Smooth muscle cell of the brain vasculature (primary cell): ENCODE data around the gene CEP112.
A peak's percentile ranks its signal among the peaks of the same experiment; 100 is the strongest.
"Not testable (repeated sequence)": the region's sequence is repeated elsewhere in the genome, so short reads cannot be mapped to it uniquely, and the experiment has no call there.

ENCODE experiments used
- DNase-seq: peaks from one replicate; pipeline ENCODE4 v3.0.0-alpha.2; 2012; ENCODE audit warnings: low read depth, low spot score

Gene CEP112

DNA sequence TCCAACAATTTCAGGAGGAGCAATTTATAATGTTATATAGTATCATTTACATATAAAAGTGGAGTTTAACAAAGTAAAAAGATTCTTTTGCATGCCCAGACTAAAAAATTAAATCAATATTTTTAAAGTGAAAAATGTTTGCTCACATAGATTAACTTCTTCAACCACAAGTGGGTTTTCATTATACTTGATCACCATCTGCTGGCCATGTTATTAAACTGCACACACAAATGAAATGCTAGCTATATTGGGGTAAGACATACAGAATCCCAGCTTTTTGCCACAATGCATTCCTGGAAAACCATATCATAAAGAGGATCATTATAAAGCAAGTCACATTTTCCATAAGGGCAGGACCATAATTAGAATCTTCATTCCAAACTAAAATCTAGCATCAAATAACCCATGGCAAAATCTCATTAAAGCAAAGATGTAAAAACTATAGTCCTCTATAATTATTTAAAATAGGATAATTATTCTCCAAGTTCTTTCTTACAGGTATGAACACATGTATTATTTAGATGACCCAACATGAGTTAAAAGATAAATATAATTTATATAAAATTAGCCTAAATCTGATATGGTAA is 26.3 kb downstream of the CEP112 start:
- peak; percentile 24 for DNase-seq

GRCh38 chr17:66155055-66155454 is 36.9 kb downstream of the CEP112 start:
- DNase-seq: not testable (repeated sequence)

DNA sequence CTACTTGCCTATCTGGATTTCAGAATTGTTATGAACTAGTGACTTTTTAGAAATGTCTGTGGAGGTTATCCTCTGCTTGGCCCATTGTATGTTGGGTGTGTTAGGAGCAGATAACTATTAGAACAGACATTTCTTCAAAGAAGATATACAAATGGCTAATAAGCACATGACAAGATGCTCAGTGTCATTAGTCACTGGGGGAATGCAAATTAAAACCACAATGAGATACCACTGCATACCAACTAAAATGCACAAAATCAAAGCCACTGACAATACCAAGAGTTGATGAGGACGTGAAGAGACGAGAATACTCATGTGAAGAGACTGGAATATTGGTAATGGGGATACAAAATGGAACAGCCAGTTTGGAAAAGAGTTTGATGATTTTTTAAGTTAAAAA is 39.2 kb downstream of the CEP112 start:
- no peak for DNase-seq

DNA sequence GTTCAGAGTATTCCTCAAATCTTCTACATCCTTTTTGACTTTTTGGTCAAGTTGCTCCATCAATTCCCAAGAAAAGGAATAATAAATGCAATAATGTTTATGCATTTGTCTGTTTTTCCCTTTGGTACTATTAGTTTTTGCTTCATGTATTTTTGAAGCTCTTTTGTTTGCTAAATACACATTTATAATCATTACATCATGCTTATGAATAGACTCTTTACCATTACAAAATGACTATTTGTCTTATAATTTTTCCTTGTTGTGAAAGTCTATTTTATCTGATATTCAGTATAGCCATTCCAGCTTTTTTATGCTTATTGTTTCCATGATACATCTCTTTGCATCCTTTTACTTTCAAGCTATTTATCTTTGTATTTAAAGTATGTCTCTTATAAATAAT is 41.2 kb downstream of the CEP112 start:
- no peak for DNase-seq

DNA sequence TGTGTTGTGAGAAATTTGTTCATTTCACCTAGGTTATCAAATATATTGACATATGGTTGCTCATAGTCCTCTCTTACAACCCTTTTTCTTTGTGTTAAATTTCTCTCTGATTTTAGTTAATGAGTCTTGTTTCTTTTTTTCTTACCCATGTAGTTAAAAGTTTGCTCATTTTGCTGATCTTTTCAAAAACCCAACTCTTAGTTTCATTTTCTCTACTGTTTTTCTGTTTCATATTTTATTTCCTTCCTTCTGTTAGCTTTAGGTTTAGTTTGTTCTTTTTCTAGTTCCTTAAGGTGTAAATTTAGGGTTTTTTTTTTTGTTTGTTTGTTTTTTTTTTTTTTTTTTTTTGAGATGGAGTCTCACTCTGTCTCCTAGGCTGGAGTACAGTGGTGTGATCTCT is 42.4 kb downstream of the CEP112 start:
- DNase-seq: no peak

DNA sequence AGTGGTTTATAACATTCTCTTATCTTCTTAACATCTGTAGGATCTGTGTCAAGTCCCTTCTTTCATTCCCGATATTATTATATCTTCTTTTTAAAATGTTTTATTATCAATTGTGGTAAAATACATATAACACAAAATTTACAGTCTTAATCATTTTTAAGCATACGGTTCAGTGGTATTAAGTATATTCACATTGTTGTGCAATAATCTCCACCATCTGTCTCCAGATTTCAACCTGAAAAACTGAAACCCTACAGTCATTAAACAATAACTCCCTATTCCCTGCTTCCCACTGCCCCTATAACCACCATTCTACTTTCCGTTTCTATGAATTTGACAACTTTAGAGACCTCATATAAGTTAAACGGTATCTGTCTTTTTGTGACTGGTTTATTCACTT is 45.5 kb downstream of the CEP112 start:
- DNase-seq: no peak

DNA sequence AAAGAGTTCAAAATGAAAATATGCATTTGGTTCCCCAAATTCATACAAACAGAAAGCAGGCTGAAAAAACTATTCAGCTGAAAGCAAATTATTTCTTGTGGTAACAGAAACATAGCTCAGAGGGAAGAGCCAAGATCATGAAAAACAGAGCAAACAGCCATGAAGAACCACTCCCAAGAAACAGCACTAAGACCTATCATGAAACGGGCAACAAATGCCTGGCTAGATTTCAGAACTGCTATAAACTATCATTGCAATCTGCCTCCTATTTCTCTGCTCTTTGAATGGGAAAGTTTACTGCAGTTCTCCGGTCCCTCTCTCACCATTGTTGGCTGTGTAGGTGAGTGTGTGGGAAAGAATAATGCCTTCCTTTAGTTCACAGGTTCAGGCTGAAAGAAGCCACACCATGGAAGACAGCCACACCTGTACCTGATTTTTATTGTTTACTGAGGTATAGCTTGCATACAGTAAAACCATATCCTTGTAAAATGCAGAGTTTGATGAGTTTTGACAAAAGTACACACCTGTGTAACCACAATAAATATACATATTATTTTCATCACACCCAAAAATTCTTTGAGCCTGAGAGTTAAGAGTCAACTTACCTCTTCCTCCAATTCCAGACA is 48.2 kb downstream of the CEP112 start:
- DNase-seq: no peak

DNA sequence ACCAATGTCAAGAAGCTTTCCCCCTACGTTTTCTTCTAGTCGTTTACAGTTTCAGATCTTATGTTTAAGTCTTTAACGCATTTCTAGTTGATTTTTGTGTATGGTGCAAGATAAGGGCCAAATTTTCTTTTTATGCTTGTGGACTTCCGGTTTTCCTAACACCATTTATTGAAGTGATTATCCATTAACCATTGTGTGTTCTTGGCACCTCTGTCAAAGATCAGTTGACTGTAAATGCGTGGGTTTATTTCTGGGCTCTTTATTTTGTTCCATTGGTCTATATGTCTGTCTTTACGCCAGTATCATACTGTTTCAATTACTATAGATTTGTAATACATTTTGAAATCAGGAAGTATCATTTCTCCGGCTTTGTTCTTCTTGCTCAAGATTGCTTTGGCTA is 49.5 kb downstream of the CEP112 start:
- no peak for DNase-seq

DNA sequence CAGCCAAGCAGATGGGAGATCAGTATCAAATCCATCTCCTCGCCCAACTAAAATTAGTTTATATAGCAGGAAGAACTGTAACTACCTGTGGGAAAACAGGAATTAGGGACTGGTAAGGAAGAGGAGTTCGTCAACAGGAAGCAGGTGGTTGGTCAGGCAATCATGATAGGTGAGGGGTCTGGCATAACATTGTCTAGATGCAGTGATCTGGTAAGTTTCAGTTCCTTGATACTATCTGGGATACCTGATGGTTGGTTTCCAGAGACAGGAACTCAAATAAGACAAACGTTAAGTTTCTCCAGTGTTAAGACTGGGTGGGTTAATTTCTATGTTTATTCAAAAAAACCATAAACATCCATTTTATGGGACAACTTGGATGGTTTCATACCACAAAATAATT is 53.8 kb downstream of the CEP112 start:
- DNase-seq: no peak

DNA sequence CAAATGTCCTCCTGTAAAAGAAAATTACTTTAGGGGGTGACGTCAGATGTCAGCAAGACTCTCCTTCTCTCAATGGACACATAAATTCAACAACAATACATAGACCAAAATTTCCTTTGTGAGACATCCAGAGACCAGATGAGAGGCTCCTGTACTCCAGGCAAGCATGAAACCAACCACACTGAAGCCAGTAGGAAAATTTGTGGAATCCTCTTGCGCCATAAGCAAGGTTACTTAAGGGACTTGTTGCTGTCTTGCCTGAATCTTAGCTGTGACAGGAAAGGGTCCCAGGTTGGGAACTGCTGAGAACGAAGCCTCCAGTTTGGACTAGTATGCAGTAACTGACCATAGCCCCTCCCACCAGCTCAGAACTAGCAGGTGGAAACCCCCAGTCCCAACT is 56.0 kb downstream of the CEP112 start:
- DNase-seq: no peak

- no peak for DNase-seq
Observed at GRCh38 chr17:66135219-66135618, 56.7 kb downstream of the CEP112 start.

- no peak for DNase-seq
Observed at GRCh38 chr17:66129759-66130158, 62.2 kb downstream of the CEP112 start.

DNA sequence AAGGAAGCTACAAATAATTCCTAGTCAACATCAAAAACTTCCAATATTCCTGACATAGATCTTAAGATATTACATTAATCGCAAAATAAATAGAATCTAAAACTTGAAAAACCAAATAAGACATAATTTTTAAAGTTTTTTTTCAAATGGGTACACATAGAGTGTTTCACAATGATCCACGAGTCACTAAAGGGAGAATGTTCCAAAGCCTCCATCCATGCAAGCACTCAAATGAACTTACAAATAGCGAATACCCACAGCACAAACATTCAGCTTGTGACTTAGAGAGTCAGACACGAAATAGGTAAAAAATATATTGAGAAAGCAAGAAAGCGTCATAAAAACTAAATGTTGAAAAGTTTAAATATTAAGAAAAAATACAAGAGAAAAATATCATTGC is 65.7 kb downstream of the CEP112 start:
- DNase-seq: no peak

GRCh38 chr17:66123163-66123562 is 68.8 kb downstream of the CEP112 start:
- no peak for DNase-seq

DNA sequence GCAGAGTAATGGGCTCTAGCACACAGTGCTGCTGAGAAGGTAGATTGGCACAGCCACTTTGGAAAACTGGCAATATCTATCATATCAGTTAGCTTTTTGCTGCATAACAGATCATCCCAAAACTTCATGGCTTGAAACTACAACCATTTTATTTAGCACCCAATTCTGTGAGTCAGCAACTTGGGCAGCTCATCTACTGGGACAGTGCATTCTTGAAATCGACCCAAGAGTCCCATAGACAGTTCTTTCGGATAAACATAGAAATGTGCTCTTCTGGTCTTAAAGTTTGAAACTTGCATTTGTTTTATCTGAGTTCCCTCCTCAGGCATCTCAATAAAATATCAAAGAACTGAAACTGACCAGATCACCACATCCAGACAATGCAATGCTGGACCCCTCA is 76.7 kb downstream of the CEP112 start:
- no peak for DNase-seq

- no peak for DNase-seq
Observed at GRCh38 chr17:66114609-66115008, 77.3 kb downstream of the CEP112 start.

- DNase-seq: no peak
Observed at GRCh38 chr17:66107731-66108130, 84.2 kb downstream of the CEP112 start.

DNA sequence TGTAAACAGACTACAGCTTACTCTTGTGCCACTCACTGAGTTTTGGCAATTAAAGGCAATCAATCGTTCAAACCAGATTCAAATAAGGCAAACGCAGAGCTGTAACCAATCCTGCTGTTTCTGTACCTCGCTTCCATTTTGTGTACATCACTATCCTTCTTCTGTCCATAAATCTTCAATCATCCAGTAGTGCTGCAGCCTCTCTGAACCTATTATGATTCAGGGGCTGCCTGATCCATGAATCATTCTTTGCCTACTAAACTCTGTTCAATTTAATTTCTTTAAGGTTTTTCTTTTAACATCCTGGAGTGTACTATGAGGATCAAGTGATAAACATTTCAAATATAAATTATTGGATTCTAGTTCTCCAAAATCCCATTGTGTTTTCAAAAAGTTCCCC is 93.9 kb downstream of the CEP112 start:
- DNase-seq: no peak

- DNase-seq: no peak
Observed at GRCh38 chr17:66094727-66095126, 97.2 kb downstream of the CEP112 start.

GRCh38 chr17:66091445-66092080 is 100.4 kb downstream of the CEP112 start:
- no peak for DNase-seq

- no peak for DNase-seq
Observed at GRCh38 chr17:66089764-66090163, 102.2 kb downstream of the CEP112 start.

DNA sequence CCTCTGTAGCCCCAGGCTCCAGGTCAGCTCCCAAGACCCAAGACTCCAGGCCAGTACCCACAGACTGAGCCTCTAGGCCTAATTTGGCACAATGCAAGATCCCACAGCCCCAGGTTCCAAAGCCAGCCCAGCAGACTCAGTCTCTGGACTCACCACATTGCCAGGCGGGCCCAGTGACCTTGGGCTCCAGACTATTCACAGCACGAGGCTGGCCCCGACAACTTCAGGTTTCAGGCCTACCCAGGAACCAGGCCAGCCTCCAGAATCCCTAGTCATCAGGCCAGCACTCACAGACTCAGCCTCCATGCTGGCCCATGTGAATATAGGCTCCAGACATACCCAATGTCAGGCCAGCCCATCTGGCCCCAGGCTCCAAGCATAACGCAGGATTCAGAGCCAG is 103.8 kb downstream of the CEP112 start:
- no peak for DNase-seq

- DNase-seq: no peak
Observed at GRCh38 chr17:66087073-66087472, 104.9 kb downstream of the CEP112 start.
